HUES6 (cell line): ENCODE measurements around the gene TMEM119.

Experiments
- H3K27ac ChIP-seq: 2 replicates; pipeline ENCODE4 v1.7.0; 2013; ENCODE audit warnings: low read depth, mild to moderate bottlenecking, low read length, inconsistent platforms
- H3K27me3 ChIP-seq: 2 replicates; pipeline ENCODE4 v1.6.1; 2013; ENCODE audit warnings: low read length; ENCODE audit not compliant: control insufficient read depth, insufficient read depth
- H3K36me3 ChIP-seq: 2 replicates; pipeline ENCODE4 v1.6.1; 2013; ENCODE audit warnings: low read length; ENCODE audit not compliant: control insufficient read depth, insufficient read depth
- H3K4me1 ChIP-seq: 2 replicates; pipeline ENCODE4 v1.6.1; 2013; ENCODE audit warnings: low read length; ENCODE audit not compliant: control insufficient read depth, insufficient read depth
- H3K4me3 ChIP-seq: 2 replicates; pipeline ENCODE4 v1.5.1; 2013; ENCODE audit warnings: low read depth, low read length
- H3K9ac ChIP-seq: one replicate; pipeline ENCODE4 v1.6.1; 2013; ENCODE audit warnings: mild to moderate bottlenecking, low read length
- H3K9me3 ChIP-seq: 2 replicates; pipeline ENCODE4 v1.6.1; 2013; ENCODE audit warnings: low read depth, low read length; ENCODE audit not compliant: control insufficient read depth, insufficient read depth

Gene TMEM119

GRCh38 chr12:108640802-108641445 is 43.0 kb upstream of the TMEM119 start:
- peaks cover 34% of the 10 kb centered on the region for H3K4me1 ChIP-seq
- no peaks in the 10 kb centered on the region for H3K27me3 ChIP-seq
- no peaks in the 10 kb centered on the region for H3K9me3 ChIP-seq
- H3K27ac ChIP-seq, result no peak overlapping the region
- H3K4me3 ChIP-seq, result no peak overlapping the region
- H3K9ac ChIP-seq, result no peak overlapping the region
- H3K36me3 ChIP-seq, result peaks cover 20% of the 10 kb centered on the region

GRCh38 chr12:108638997-108639822 is 41.3 kb upstream of the TMEM119 start:
- Histone ChIP-seq H3K9me3 (no peaks in the 10 kb centered on the region), H3K27ac (no peak overlapping the region), H3K4me3 (no peak overlapping the region), H3K36me3 (peaks cover 3% of the 10 kb centered on the region), H3K4me1 (peaks cover 49% of the 10 kb centered on the region), H3K9ac (peak overlapping the region; percentile 2), H3K27me3 (no peaks in the 10 kb centered on the region)

DNA sequence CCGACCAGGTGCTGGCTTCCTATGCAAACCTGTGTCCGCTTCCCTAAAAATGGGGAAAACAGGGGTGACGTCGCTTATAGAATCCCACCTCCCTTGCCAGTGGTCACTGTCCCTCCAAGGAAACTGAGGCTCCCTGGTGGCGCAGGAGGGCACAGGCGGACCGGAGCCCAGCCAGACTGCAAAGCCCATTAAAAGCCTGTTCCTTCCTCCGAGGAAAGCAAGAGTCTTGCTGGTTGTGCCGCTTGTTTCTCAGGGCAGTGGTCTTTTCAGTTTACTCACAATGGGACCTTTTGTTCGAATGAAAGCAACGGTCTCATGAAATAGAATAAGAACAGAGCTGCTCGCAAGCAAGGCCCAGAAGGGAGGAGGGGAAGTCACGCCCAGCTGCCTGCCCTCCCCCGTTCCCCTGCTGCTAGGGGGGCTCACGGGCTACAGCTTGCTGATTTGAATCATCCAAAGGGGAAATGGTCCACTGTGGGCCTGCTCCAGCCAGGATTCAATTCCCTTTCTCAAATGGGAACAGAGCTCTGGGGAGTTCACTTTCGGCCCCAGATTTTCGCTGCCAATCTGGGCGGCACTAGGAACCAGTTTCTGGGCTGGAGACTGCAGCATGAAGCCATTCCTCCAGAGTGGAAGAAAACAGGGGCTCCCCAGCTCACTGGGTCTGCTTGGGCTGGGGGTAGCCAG is 40.4 kb upstream of the TMEM119 start:
- peak overlapping the region; percentile 49 for H3K9ac ChIP-seq
- no peaks in the 10 kb centered on the region for H3K9me3 ChIP-seq
- peaks cover 57% of the 10 kb centered on the region for H3K4me1 ChIP-seq
- H3K4me3 ChIP-seq, result 0 out of 2 replicates have a peak overlapping the region, but pooled peaks have one; percentile 4
- peak overlapping the region; percentile 16; the same call in 1 of the 2 replicates for H3K27ac ChIP-seq
- no peaks in the 10 kb centered on the region for H3K36me3 ChIP-seq
- no peaks in the 10 kb centered on the region for H3K27me3 ChIP-seq

GRCh38 chr12:108637222-108637971 is 39.5 kb upstream of the TMEM119 start:
- Histone ChIP-seq H3K4me1 (peaks cover 57% of the 10 kb centered on the region), H3K27me3 (no peaks in the 10 kb centered on the region), H3K36me3 (no peaks in the 10 kb centered on the region), H3K9me3 (no peaks in the 10 kb centered on the region), H3K4me3 (no peak overlapping the region), H3K27ac (peak overlapping the region; percentile 16; the same call in 1 of the 2 replicates), H3K9ac (no peak overlapping the region)

- no peak overlapping the region for H3K27ac ChIP-seq
- H3K4me1 ChIP-seq, result peaks cover 52% of the 10 kb centered on the region
- no peak overlapping the region for H3K9ac ChIP-seq
- H3K4me3 ChIP-seq, result no peak overlapping the region
- no peaks in the 10 kb centered on the region for H3K9me3 ChIP-seq
- no peaks in the 10 kb centered on the region for H3K36me3 ChIP-seq
- no peaks in the 10 kb centered on the region for H3K27me3 ChIP-seq
Measured at GRCh38 chr12:108635997-108636808, 38.3 kb upstream of the TMEM119 start.

DNA sequence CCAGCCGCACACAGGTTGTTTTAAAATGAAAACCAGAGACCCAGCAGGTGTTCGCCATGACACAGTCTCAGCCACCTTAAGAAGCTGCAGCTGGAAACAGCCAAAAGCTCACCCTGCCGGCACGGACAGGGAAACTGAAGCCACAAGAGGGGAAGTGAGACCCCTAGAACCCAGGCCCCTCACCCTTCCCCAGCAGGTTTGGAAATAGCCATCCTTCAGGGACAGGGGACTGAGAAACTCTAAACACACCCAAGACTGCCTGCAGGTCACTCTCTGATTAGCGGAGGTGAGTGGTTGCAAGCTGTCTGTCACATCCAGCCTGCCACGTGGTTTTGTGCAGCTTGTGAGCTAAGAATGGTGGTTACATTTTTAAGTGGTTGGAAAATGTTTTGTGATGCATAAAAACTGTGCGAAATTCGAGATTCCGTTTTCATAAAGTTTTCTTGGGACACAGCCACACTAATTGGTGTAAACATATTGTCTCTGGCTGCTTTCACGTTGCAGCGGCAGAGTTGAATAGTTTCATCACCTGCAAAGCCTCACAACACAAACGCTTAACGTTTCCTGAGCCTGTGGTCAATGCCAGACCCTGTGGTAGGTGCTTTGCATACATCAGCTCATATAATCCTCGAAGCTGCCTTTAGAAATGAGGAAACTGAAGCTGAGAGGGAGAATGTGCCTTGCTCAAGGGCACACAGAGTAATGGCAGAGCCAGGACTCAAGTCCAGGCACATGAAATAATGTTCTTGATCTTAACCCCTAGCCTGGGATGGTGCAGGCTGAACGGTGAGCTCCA is 37.5 kb upstream of the TMEM119 start:
- Histone ChIP-seq H3K9me3 (no peaks in the 10 kb centered on the region), H3K4me1 (peaks cover 52% of the 10 kb centered on the region), H3K9ac (no peak overlapping the region)

GRCh38 chr12:108634341-108634751 is 36.5 kb upstream of the TMEM119 start:
- no peaks in the 10 kb centered on the region for H3K9me3 ChIP-seq
- H3K4me3 ChIP-seq, result no peak overlapping the region
- H3K27me3 ChIP-seq, result no peaks in the 10 kb centered on the region
- H3K4me1 ChIP-seq, result peaks cover 55% of the 10 kb centered on the region
- no peaks in the 10 kb centered on the region for H3K36me3 ChIP-seq
- H3K27ac ChIP-seq, result no peak overlapping the region
- H3K9ac ChIP-seq, result no peak overlapping the region

More for the DNA sequence above, 37.5 kb upstream of the TMEM119 start:
- Histone ChIP-seq H3K27me3 (no peaks in the 10 kb centered on the region), H3K27ac (no peak overlapping the region), H3K36me3 (no peaks in the 10 kb centered on the region), H3K4me3 (no peak overlapping the region)

DNA sequence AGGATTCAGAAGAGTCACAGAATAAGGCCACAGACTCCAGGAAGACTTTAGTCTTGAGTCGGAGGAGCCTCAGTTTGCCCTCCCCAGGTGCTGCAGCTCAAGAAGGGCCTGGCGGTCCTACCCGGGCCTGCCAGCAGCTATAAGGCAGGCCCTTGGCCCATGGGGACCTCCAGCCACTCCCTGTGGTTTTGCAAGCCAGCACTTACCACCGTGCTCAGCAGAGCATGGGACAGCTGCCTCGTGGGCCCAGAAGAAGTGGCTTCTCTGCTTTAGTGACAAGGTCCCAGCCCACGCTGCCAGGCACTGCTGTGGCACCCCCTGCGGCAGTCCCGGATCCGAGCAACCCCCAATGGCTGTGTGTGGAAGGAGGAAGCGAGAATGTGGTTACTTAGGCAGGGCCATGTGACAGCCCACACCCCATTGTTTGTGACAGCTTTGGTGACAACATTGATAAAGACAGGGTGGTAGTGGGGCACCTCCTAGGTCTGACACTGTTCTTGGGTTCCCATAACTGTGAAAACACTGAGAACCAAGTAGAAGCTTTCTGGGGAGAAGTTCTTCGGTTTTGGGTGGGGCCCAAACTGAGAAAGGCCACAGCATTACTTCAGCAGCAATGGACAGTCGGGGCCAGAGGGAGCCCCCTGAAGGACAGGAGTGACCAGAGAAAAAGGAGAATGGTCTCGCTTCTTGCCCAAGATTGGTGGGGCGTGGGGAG is 35.8 kb upstream of the TMEM119 start, which contains the start of gene SELPLG:
TSS of gene SELPLG (minus strand) at position 361 of the 715 bp plus-strand sequence. CDS start 9,587 bp downstream, outside the sequence.
- Histone ChIP-seq H3K4me3 (no peak within 1 kb of the TSS), H3K9ac (no peak within 1 kb of the TSS), H3K27me3 (no peaks in the 10 kb centered on the region), H3K4me1 (peaks cover 50% of the 10 kb centered on the region), H3K36me3 (no peaks in the 10 kb centered on the region), H3K27ac (no peak within 1 kb of the TSS), H3K9me3 (no peaks in the 10 kb centered on the region)

GRCh38 chr12:108633081-108633533 is 35.2 kb upstream of the TMEM119 start:
- Histone ChIP-seq H3K36me3 (no peaks in the 10 kb centered on the region), H3K27ac (no peak overlapping the region), H3K9me3 (no peaks in the 10 kb centered on the region), H3K4me1 (peaks cover 49% of the 10 kb centered on the region), H3K4me3 (no peak overlapping the region), H3K9ac (no peak overlapping the region), H3K27me3 (no peaks in the 10 kb centered on the region)
